GM21423 (cell line): Measurements from ENCODE around the gene BCAS1.

Experiments
- ATAC-seq: cut with Tn5 transposase; IDR thresholded peaks from one replicate; pipeline ENCODE4 v1.9.1; 2021; ENCODE audit warnings: mild to moderate bottlenecking, moderate library complexity; ENCODE audit not compliant: unreplicated experiment

Gene BCAS1

GRCh38 chr20:54078296-54078984 lies 8.0 kb upstream of the BCAS1 start:
- peak; percentile 58 for ATAC-seq

GRCh38 chr20:54076259-54076658 lies 5.9 kb upstream of the BCAS1 start:
- ATAC-seq = no peak

- ATAC-seq = no peak
Observed at GRCh38 chr20:54075322-54075721, 4.9 kb upstream of the BCAS1 start.

GRCh38 chr20:54074511-54074910 lies 4.1 kb upstream of the BCAS1 start:
- ATAC-seq = no peak

- no peak for ATAC-seq
Observed at GRCh38 chr20:54073288-54073687, 2.9 kb upstream of the BCAS1 start.

- ATAC-seq = no peak
Observed at GRCh38 chr20:54069501-54069971, 858 bp downstream of the BCAS1 start.

GRCh38 chr20:54068966-54069365 lies 1.4 kb downstream of the BCAS1 start:
- ATAC-seq = no peak

GRCh38 chr20:54068495-54068894 lies 1.9 kb downstream of the BCAS1 start:
- ATAC-seq = no peak

GRCh38 chr20:54067606-54068174 lies 2.7 kb downstream of the BCAS1 start:
- peak; percentile 57 for ATAC-seq

- ATAC-seq = no peak
Observed at GRCh38 chr20:54065601-54066038, 4.8 kb downstream of the BCAS1 start.

GRCh38 chr20:54064939-54065338 lies 5.5 kb downstream of the BCAS1 start:
- no peak for ATAC-seq

GRCh38 chr20:54063992-54064676 lies 6.3 kb downstream of the BCAS1 start:
- ATAC-seq = peak; percentile 35

- no peak for ATAC-seq
Observed at GRCh38 chr20:54063580-54063979, 6.8 kb downstream of the BCAS1 start.

GRCh38 chr20:54062812-54063280 lies 7.5 kb downstream of the BCAS1 start:
- peak; percentile 39 for ATAC-seq

- ATAC-seq = no peak
Observed at GRCh38 chr20:54061101-54061881, 9.1 kb downstream of the BCAS1 start.

GRCh38 chr20:54059691-54060364 lies 10.6 kb downstream of the BCAS1 start:
- ATAC-seq = no peak

- ATAC-seq = peak; percentile 40
Observed at GRCh38 chr20:54058420-54059139, 11.8 kb downstream of the BCAS1 start.

- no peak for ATAC-seq
Observed at GRCh38 chr20:54056762-54057639, 13.4 kb downstream of the BCAS1 start.

GRCh38 chr20:54054516-54054915 lies 15.9 kb downstream of the BCAS1 start:
- ATAC-seq = no peak
